B cell (primary cell): ENCODE results near the gene BRSK2. TPM values are rescaled to one million over a fixed set of nuclear protein-coding genes. Genes with fewer than 3 reads are reported as not detected.

ENCODE experiments used
- ATAC-seq: fragments of 200-7000 bp; cut with Tn5 transposase; one replicate; pipeline ENCODE4 v1.10.0; 2021; ENCODE audit warnings: low read depth, mild to moderate bottlenecking, moderate number of reproducible peaks, moderate library complexity
- CTCF ChIA-PET: fragments of 350-600 bp; sonication (Branson Sonifier 250); formaldehyde crosslinking; loops from one replicate; lab custom pipeline; 2021; ENCODE audit warnings: antibody characterized with exemption, inconsistent platforms; lab: Charles Lee
- POLR2A ChIA-PET: fragments of 350-600 bp; sonication (Branson Sonifier 250); formaldehyde crosslinking; loops from one replicate; lab custom pipeline; 2021; ENCODE audit warnings: antibody characterized with exemption; lab: Charles Lee
- DNase-seq: peaks from one replicate; pipeline ENCODE4 v3.0.0; 2013
- H2AFZ ChIP-seq: 2 replicates; pipeline ENCODE4 v1.6.1; 2012; ENCODE audit warnings: mild to moderate bottlenecking, low read depth, low read length; ENCODE audit not compliant: insufficient read depth, poor library complexity, severe bottlenecking
- H3K27ac ChIP-seq, 2 donors: 1 replicate in 1 of 2; 2 replicates in 1 of 2; pipeline ENCODE4 v1.5.1; 2012 to 2013; ENCODE audit warnings: low read length in 2 of 2, mild to moderate bottlenecking in 2 of 2, moderate library complexity in 1 of 2
- H3K27me3 ChIP-seq, 4 experiments: fragments of 200-600 bp in 1 of 4; sonication (generic) in 1 of 4; replicated peaks in 1 of 4; 1 replicate in 2 of 4; 2 replicates in 2 of 4; pipeline versions ENCODE4 v1.6.1 to v1.7.0; 2013 to 2016; ENCODE audit warnings: low read length in 3 of 4, mild to moderate bottlenecking in 2 of 4, mixed read lengths in 1 of 4, moderate library complexity in 1 of 4; ENCODE audit not compliant: insufficient read depth in 4 of 4, control insufficient read depth in 3 of 4; ENCODE audit errors: control extremely low read depth in 1 of 4
- H3K36me3 ChIP-seq, 2 experiments: replicated peaks in 1 of 2; 1 replicate in 1 of 2; 2 replicates in 1 of 2; pipeline versions ENCODE4 v1.6.1 to v1.7.1; 2013; ENCODE audit warnings: low read length in 1 of 2; ENCODE audit not compliant: insufficient read depth in 2 of 2, control insufficient read depth in 1 of 2; ENCODE audit errors: control extremely low read depth in 1 of 2, extremely low read depth in 1 of 2
- H3K4me1 ChIP-seq, 2 donors: fragments of 200-600 bp in 1 of 2; sonication (generic) in 1 of 2; 1 replicate in 1 of 2; 2 replicates in 1 of 2; pipeline versions ENCODE4 v1.5.1 to v1.6.1; 2013 to 2017; ENCODE audit warnings: low read length in 2 of 2; ENCODE audit not compliant: control insufficient read depth in 2 of 2, insufficient read depth in 2 of 2
- H3K4me2 ChIP-seq: replicated peaks from 2 replicates; pipeline ENCODE3; 2012; ENCODE audit warnings: mild to moderate bottlenecking, low read depth, low read length; ENCODE audit not compliant: poor library complexity, severe bottlenecking
- H3K4me3 ChIP-seq, 5 experiments: fragments of 200-600 bp in 1 of 5; sonication (generic) in 1 of 5; 1 replicate in 3 of 5; 2 replicates in 2 of 5; pipeline versions ENCODE4 v1.5.1 to v1.7.0; 2011 to 2016; ENCODE audit warnings: low read length in 4 of 5, mild to moderate bottlenecking in 4 of 5, low read depth in 2 of 5, control low read depth in 1 of 5, moderate library complexity in 1 of 5; ENCODE audit not compliant: insufficient read depth in 1 of 5; ENCODE audit errors: control extremely low read depth in 1 of 5, extremely low read depth in 1 of 5
- H3K79me2 ChIP-seq: fragments of 200-600 bp; sonication (generic); one replicate; pipeline ENCODE4 v1.6.0; 2016; ENCODE audit warnings: low read length; ENCODE audit not compliant: control insufficient read depth, insufficient read depth
- H3K9ac ChIP-seq: fragments of 200-600 bp; sonication (generic); 2 replicates; pipeline ENCODE4 v1.6.1; 2017; ENCODE audit warnings: mild to moderate bottlenecking, low read length, moderate library complexity
- H3K9me3 ChIP-seq, 3 donors: one replicate each; pipeline versions ENCODE4 v1.6.1 to v1.7.1; 2013; ENCODE audit warnings: low read length in 2 of 3; ENCODE audit not compliant: control insufficient read depth in 2 of 3, insufficient read depth in 1 of 3; ENCODE audit errors: control extremely low read depth in 1 of 3
- H4K20me1 ChIP-seq: 2 replicates; pipeline ENCODE4 v1.6.0; 2012; ENCODE audit warnings: mild to moderate bottlenecking, low read length; ENCODE audit not compliant: insufficient read depth, control insufficient read depth, poor library complexity, severe bottlenecking
- H3K27ac Mint-ChIP-seq: one replicate; pipeline ENCODE4 v1.8.0; 2021; ENCODE audit warnings: mixed read lengths
- H3K27me3 Mint-ChIP-seq: one replicate; pipeline ENCODE4 v1.8.0; 2021; ENCODE audit warnings: mixed read lengths
- H3K4me1 Mint-ChIP-seq: one replicate; pipeline ENCODE4 v1.8.0; 2021; ENCODE audit warnings: mixed read lengths
- H3K4me3 Mint-ChIP-seq: one replicate; pipeline ENCODE4 v1.8.0; 2021; ENCODE audit warnings: mixed read lengths
- H3K9me3 Mint-ChIP-seq: one replicate; pipeline ENCODE4 v1.8.0; 2022; ENCODE audit warnings: mixed read lengths; ENCODE audit not compliant: insufficient read depth
- EZH2 ChIP-seq: IDR thresholded peaks from 2 replicates; pipeline ENCODE4 v1.6.1; 2012; ENCODE audit warnings: borderline replicate concordance, low read depth, mild to moderate bottlenecking, moderate library complexity, low read length; ENCODE audit not compliant: insufficient read depth, poor library complexity, severe bottlenecking
- WGBS: methylation state at CpG from one replicate; pipeline ENCODE4 v1.1.5; 2013; ENCODE audit warnings: missing lambda C conversion rate; ENCODE audit not compliant: insufficient coverage; 5-methylcytosine and 5-hydroxymethylcytosine counted together
- intact Hi-C: fragments of 100-400 bp; cut with micrococcal nuclease; formaldehyde crosslinking; loops from one replicate; pipeline ENCODE4 v1.10.0; 2022
- polyA plus RNA-seq: library from polyadenylated mRNA; depleted of rRNA; stranded (reverse); fragments of >200 nt; gene quantifications from 2 replicates; pipeline ENCODE4 v1.2.3, GENCODE V29; 2012
- total RNA-seq, 2 donors: library from RNA; stranded (reverse); fragments of 120-200 nt in 1 of 2; gene quantifications; 1 replicate in 1 of 2; 2 replicates in 1 of 2; pipeline versions ENCODE4 v1.2.3 to v1.2.4, GENCODE V29; 2013 to 2022
- TF ChIP-seq, protein P1 (sequence below): fragments of 200-600 bp; IDR thresholded peaks from one replicate; pipeline ENCODE4 v1.8.0; 2022; ENCODE audit warnings: antibody characterized with exemption, mild to moderate bottlenecking

Gene BRSK2
- total and polyA plus RNA-seq, 2 donors (not counting 1 experiment from before 2014, with no cell fraction given): 0.51 to 0.79 TPM

GRCh38 chr11:1403721-1404460 lies 14.2 kb downstream of the BRSK2 start:
- H4K20me1 ChIP-seq: no peaks in the 10 kb centered on the region
- H3K27ac ChIP-seq: no peak overlapping the region
- peaks cover 0 to 9% (median 0%) of the 10 kb centered on the region in 3 donors for H3K9me3 ChIP-seq
- CTCF ChIA-PET: no interaction called here
- H3K27me3 ChIP-seq: peaks cover 0 to 11% (median 4%) of the 10 kb centered on the region in 4 experiments
- H3K4me2 ChIP-seq: no peak overlapping the region
- DNase-seq (no peak), ATAC-seq (no peak)
- TF ChIP-seq, protein P1, sequence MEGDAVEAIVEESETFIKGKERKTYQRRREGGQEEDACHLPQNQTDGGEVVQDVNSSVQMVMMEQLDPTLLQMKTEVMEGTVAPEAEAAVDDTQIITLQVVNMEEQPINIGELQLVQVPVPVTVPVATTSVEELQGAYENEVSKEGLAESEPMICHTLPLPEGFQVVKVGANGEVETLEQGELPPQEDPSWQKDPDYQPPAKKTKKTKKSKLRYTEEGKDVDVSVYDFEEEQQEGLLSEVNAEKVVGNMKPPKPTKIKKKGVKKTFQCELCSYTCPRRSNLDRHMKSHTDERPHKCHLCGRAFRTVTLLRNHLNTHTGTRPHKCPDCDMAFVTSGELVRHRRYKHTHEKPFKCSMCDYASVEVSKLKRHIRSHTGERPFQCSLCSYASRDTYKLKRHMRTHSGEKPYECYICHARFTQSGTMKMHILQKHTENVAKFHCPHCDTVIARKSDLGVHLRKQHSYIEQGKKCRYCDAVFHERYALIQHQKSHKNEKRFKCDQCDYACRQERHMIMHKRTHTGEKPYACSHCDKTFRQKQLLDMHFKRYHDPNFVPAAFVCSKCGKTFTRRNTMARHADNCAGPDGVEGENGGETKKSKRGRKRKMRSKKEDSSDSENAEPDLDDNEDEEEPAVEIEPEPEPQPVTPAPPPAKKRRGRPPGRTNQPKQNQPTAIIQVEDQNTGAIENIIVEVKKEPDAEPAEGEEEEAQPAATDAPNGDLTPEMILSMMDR: no peak
- no peak for TF ChIP-seq EZH2
- intact Hi-C loops: no loop called here
- 82% methylated on average over 23 of the region's 23 CpGs for WGBS
- H3K4me1 ChIP-seq: no peaks in the 10 kb centered on the region
- Mint-ChIP-seq H3K9me3 (no peaks in the 10 kb centered on the region), H3K4me1 (no peaks in the 10 kb centered on the region), H3K27me3 (peaks cover 3% of the 10 kb centered on the region), H3K27ac (no peak overlapping the region), H3K4me3 (no peak overlapping the region)
- no peaks in the 10 kb centered on the region for H3K79me2 ChIP-seq
- H3K9ac ChIP-seq: no peak overlapping the region
- no peak overlapping the region for H3K4me3 ChIP-seq
- POLR2A ChIA-PET: no interaction called here
- no peak overlapping the region for H2AFZ ChIP-seq
- no peaks in the 10 kb centered on the region for H3K36me3 ChIP-seq

GRCh38 chr11:1404461-1405185 lies 14.9 kb downstream of the BRSK2 start:
- Histone ChIP-seq H3K4me3 (no peak overlapping the region), H4K20me1 (no peaks in the 10 kb centered on the region), H3K4me1 (no peaks in the 10 kb centered on the region), H3K9ac (no peak overlapping the region), H3K4me2 (no peak overlapping the region), H3K27me3 (peaks cover 0 to 11% (median 4%) of the 10 kb centered on the region in 4 experiments), H3K27ac (no peak overlapping the region), H3K9me3 (peaks cover 0 to 9% (median 0%) of the 10 kb centered on the region in 3 donors), H2AFZ (no peak overlapping the region), H3K79me2 (no peaks in the 10 kb centered on the region), H3K36me3 (no peaks in the 10 kb centered on the region)
- TF ChIP-seq EZH2: no peak
- intact Hi-C loops: no loop called here
- ATAC-seq: no peak
- ChIA-PET POLR2A (no interaction called here), CTCF (no interaction called here)
- no peak for DNase-seq
- WGBS: 79% methylated on average over 23 of the region's 25 CpGs
- Mint-ChIP-seq H3K4me3 (no peak overlapping the region), H3K27me3 (peaks cover 3% of the 10 kb centered on the region), H3K4me1 (no peaks in the 10 kb centered on the region), H3K9me3 (no peaks in the 10 kb centered on the region), H3K27ac (no peak overlapping the region)
